NCI-H1417 (cell line): ENCODE data around the gene PDE4DIP.
"Not testable (repeated sequence)": the region's sequence is repeated elsewhere in the genome, so short reads cannot be mapped to it uniquely, and the experiment has no call there.

ENCODE experiments used
- DNase-seq, 3 experiments: peaks; one replicate each; lab custom pipeline; 2025; lab: John Stamatoyannopoulos, UW

The PDE4DIP gene

GRCh38 chr1:148921047-148921446 is 76.8 kb downstream of the PDE4DIP start:
- not testable (repeated sequence) for DNase-seq

- DNase-seq, result not testable (repeated sequence)
Measured at GRCh38 chr1:148923798-148924197, 79.6 kb downstream of the PDE4DIP start.

- not testable (repeated sequence) for DNase-seq
Measured at GRCh38 chr1:148927645-148928044, 83.4 kb downstream of the PDE4DIP start.

GRCh38 chr1:148929253-148929652 is 85.0 kb downstream of the PDE4DIP start:
- DNase-seq, result not testable (repeated sequence)

- not testable (repeated sequence) for DNase-seq
Measured at GRCh38 chr1:148935381-148936002, 91.3 kb downstream of the PDE4DIP start.

- DNase-seq, result not testable (repeated sequence)
Measured at GRCh38 chr1:148942906-148943305, 98.7 kb downstream of the PDE4DIP start.

DNA sequence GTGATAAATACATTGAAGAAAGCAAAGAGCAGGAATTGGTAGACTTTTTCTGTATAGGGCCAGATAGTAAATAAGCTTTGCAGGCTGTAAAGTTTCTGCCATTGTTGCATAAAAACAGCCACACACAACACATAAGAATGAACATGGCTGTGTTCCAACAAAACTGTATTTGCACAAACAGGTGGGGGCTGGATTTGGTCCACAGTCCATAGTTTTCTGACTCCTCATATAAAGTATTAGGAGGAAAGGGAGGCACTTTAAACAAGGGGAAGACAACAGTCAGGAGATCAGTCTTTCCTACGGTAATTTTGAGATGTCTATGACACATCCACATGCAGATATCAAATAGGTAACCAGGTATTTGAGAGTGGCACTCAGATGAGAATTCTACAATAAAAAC is 100.9 kb downstream of the PDE4DIP start:
- not testable (repeated sequence) for DNase-seq

- DNase-seq, result not testable (repeated sequence)
Measured at GRCh38 chr1:148948768-148949167, 104.5 kb downstream of the PDE4DIP start.

GRCh38 chr1:148951336-148952227 is 107.4 kb downstream of the PDE4DIP start:
- DNase-seq, result peak; percentile 88 to 92 (median 90)

DNA sequence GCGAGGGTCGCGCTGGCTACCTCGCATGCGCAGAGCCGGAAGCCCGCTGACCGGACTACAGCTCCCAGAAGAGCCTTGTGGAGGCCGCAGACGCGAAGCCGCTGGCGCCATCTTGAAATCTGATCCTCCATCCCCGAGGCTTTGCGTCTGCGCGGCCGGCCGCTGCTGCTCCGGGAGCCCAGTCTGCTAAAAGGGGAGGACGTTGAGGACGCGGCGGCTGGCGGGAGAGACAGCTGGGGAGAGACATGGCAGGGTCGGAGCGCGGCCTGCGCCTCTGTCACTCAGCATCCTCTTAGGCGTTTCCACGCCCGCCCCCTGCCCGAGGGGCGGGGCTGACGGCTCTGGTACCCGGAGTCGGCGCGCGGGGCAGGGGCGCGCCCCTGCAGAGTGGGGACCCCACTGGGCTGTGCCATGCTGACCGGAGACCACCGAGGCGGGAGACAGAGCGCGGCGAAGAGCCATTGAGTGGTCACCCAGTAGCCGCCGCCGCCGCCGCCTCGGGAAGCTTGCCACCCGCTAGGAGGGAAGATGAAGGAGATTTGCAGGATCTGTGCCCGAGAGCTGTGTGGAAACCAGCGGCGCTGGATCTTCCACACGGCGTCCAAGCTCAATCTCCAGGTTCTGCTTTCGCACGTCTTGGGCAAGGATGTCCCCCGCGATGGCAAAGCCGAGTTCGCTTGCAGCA is 108.2 kb downstream of the PDE4DIP start:
- not testable (repeated sequence) for DNase-seq

DNA sequence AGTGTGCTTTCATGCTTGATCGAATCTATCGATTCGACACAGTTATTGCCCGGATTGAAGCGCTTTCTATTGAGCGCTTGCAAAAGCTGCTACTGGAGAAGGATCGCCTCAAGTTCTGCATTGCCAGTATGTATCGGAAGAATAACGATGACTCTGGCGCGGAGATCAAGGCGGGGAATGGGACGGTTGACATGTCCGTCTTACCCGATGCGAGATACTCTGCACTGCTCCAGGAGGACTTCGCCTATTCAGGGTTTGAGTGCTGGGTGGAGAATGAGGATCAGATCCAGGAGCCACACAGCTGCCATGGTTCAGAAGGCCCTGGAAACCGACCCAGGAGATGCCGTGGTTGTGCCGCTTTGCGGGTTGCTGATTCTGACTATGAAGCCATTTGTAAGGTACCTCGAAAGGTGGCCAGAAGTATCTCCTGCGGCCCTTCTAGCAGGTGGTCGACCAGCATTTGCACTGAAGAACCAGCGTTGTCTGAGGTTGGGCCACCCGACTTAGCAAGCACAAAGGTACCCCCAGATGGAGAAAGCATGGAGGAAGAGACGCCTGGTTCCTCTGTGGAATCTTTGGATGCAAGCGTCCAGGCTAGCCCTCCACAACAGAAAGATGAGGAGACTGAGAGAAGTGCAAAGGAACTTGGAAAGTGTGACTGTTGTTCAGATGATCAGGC is 108.8 kb downstream of the PDE4DIP start:
- peak; percentile 53 to 62 (median 55) for DNase-seq

DNA sequence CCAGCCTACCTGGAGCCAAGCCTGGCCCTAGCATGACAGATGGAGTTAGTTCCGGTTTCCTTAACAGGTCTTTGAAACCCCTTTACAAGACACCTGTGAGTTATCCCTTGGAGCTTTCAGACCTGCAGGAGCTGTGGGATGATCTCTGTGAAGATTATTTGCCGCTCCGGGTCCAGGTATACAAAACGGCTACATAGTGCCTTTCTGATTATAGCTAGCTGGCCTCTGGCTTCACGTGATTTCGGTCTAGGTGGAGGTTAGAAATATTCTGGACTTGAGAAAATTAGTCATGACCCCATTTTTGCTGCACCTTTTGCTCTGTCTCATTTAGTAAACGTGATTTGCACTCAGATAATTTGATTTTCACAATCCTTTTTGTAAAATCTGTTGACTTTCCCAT is 109.5 kb downstream of the PDE4DIP start:
- DNase-seq, result peak; percentile 9 to 29 (median 27)

- not testable (repeated sequence) for DNase-seq
Measured at GRCh38 chr1:148958343-148958742, 114.1 kb downstream of the PDE4DIP start.

- DNase-seq, result not testable (repeated sequence)
Measured at GRCh38 chr1:148960212-148961000, 116.2 kb downstream of the PDE4DIP start.

- DNase-seq, result not testable (repeated sequence)
Measured at GRCh38 chr1:148962127-148962857, 118.1 kb downstream of the PDE4DIP start.

GRCh38 chr1:148966084-148966483 is 121.9 kb downstream of the PDE4DIP start:
- DNase-seq, result not testable (repeated sequence)

GRCh38 chr1:148967580-148967979 is 123.4 kb downstream of the PDE4DIP start:
- DNase-seq, result not testable (repeated sequence)

GRCh38 chr1:148968682-148969081 is 124.5 kb downstream of the PDE4DIP start:
- not testable (repeated sequence) for DNase-seq

DNA sequence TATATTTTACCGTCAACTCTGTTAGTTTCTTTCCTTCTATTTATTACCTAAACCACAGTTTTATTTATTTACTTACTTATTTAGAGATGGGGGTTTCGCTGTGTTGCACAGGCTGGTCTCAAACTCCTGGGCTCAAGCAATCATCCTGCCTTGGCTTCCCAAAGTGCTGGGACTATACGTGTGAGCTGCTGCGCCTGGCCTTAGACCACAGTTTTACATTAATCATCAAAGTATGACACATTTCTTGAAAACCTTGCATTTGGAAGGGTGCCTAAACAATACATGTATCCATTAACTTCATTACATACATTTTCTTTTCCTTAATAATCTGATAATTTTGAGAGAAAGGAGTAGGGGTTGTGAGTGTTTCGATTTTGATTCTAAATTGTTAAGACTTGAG is 124.9 kb downstream of the PDE4DIP start:
- DNase-seq, result not testable (repeated sequence)

DNA sequence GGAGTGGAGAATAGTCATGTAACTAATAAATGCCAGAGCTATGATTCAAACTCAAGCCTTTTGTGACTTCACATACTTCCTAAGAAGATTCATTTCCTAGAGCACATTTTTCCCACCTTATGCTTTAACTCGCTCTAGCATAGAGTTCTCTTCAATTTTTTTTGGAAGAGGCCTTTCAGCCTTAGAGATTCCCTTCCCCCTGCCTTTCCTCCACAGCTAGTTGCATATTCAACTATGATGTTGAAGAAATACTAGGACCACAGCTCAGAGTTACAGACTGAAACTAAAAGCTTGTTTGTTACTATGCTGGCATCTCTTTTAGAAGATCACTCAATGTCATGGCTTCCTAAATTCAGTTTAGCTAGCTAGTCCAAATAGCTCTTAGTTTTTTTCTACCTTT is 131.2 kb downstream of the PDE4DIP start:
- DNase-seq, result not testable (repeated sequence)
